GM20431 (cell line): ENCODE results near the gene GPS1.

Experiments
- in situ Hi-C: fragments of 300-500 bp; cut with MseI, MboI; formaldehyde crosslinking; loops from one replicate; pipeline ENCODE4 v1.15.0; 2020; ENCODE audit warnings: low sequenced_read_pairs; ENCODE audit not compliant: unreplicated experiment

GPS1 gene

DNA sequence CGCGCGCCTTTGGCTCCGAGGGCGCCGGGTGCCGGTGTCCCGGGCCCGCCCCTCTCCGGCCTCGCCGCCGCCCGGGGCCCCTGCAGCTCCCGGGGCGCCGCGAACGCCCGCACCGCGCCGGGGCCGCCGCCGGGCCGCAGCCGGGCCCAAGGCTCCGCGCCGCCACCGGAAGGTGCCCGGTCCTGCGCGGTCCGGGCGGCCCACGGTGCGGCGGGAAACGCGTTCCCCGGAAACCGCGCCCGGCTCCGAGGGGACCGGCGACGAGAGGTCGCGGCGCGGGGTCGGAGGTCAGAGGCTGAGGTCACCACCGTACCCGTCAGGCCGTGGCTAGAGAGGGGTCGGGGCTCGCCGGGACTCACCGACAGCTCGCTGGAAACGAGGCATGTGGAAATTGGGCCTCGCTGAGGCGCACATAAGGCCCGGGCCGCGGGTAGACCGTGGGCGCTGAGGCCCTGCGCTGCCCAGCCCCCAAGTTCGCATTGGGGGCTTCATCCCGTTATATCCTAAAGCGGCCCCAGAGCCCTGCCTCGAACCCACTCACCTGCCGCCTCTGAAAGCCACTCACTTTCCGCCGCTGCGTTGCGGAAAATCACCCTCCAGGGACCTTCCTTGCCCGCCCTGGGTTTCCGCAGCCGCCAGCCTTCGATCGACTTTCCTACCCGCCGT, 14.1 kb downstream of the GPS1 start, which contains the start of gene DUS1L:
TSS of gene DUS1L (minus strand) at position 167 of the 666 bp plus-strand sequence. CDS start 745 bp downstream, outside the sequence.
- in situ Hi-C loops: no loop called here

DNA sequence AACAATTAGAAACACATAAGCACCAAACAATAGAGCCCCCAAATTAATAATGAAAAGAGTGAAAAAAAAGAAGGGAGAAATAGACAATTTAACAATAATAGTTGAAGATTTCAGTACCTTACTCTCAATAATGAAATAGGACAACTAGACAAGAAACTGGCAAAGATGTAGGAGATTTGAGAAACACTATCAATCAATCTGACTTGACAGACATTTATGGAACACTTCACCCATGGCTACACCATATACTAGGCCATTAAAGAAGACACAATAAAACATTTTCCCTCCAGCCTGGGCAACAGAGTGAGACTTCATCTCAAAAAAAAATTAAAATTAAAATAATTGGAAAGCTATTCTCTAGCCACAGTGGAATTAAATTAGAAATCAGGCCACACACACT, 18.9 kb downstream of the GPS1 start:
- in situ Hi-C loops: no loop called here

GRCh38 chr17:82072827-82073226, 21.1 kb downstream of the GPS1 start:
- in situ Hi-C loops: no loop called here

GRCh38 chr17:82073446-82073845, 21.7 kb downstream of the GPS1 start:
- in situ Hi-C loops: no loop called here

DNA sequence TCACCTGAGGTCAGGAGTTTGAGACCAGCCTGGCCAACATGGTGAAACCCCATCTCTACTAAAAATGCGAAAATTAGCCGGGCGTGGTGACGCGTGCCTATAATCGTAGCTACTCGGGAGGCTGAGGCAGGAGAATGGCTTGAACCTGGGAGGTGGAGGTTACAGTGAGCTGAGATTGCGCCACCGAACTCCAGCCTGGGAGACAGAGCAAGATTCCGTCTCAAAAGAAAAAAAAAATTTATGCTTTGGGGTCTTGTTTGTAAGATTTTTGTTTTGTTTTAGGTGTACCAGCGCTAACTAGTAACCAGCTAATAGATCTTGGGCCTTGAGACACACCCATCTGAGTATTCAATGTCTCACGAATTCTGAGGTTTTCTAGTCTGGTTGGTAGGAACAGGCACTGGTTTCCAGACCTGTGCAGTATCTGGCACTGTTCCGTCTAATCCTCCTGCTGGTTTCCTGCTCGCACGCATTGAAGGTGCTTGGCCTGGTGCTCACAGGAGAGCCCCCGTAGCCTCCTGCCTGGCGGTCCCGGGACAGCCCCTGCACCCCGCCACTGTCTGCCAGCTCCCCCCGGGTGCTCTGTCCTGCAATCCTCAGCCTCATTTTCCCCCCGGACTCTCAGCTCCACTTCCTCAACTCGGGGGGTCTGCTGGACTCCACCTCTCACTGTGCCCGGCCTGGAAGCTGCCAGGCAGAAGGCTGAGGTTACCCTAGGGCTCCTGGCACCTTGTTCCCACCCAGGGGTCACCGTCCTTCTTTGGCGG, 24.5 kb downstream of the GPS1 start:
- in situ Hi-C loops: no loop called here

DNA sequence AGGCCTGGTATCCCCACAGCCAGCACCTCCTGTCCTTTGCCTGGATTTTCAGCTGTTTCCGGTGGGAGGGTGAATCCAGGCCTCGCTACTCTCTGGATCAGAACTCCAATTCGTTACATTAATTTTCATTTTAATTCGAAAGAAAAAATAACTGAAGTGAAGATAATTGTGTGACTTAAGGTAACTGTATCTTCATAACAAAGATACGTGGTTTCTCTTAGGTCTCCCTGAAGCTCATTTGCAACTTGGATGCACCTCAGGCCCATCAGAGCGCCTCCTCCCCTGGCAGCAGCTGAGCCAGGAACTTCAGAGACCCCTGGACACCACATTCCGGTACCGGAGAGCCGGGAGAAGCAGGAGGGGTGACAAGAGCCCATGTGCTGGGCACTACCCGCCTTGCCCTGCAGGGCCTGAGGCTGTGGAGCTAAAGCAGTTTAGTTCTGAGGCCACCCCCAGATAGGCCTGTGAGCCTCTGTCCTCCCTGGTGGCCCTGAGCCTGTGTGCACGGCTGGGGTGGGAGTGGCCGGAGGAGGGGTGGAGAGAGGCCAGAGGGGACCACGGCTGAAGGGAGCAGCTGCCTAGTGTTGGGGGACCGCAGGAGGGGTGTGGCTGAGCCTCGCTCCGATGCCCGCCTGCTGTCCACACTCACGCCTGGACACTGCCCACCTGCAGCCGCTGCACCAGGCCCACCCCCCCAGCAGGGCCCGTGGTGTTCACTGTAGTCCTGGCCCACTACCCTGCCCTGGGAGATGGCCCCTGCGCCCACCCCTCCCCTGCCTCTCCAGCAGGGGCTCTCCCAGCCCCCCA, 25.3 kb downstream of the GPS1 start:
- in situ Hi-C loops: no loop called here

- in situ Hi-C loops: no loop called here
Observed at GRCh38 chr17:82077617-82078358, 26.1 kb downstream of the GPS1 start.

- in situ Hi-C loops: no loop called here
Observed at GRCh38 chr17:82078433-82078832, 26.7 kb downstream of the GPS1 start.

- in situ Hi-C loops: no loop called here
Observed at GRCh38 chr17:82079001-82079677, 27.4 kb downstream of the GPS1 start.

DNA sequence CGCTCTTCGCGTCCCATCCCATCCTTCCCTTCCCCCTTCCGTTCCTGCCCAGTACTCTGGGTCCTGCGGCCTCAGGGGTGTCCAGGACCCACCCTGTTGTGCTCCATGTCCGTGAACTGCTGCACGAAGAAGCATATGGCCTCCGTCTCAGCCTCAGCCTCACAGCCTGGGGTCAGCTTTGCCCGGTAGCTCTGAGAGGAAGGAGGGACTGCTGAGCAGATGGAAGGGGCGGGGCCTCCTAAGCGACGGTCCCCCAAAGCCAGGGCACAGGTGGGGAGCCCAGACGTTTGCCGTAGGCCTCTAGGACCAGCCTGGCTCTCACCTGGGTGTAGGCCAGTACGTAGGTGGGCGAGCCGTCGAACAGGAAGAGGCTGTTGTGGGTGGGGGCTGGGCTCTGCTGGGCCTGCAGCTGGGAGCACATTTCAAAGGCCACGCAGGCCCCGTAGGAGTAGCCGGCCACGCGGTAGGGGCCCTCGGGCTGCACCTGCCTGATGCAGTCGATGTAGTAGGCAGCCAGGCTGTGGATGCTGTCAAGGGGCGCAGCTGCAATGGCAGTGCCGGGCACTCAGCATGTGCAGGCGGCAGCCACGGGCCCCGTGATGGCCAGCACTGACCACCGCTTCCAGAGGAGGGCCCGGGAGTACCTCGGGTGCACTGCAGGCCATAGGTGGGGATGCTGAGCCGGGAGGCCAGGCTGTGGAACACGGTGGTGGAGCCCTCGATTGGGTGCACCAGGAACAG, 28.5 kb downstream of the GPS1 start:
- in situ Hi-C loops: no loop called here

- in situ Hi-C loops: no loop called here
Observed at GRCh38 chr17:82080789-82081464, 29.2 kb downstream of the GPS1 start.

- in situ Hi-C loops: no loop called here
Observed at GRCh38 chr17:82081546-82081945, 29.8 kb downstream of the GPS1 start.

DNA sequence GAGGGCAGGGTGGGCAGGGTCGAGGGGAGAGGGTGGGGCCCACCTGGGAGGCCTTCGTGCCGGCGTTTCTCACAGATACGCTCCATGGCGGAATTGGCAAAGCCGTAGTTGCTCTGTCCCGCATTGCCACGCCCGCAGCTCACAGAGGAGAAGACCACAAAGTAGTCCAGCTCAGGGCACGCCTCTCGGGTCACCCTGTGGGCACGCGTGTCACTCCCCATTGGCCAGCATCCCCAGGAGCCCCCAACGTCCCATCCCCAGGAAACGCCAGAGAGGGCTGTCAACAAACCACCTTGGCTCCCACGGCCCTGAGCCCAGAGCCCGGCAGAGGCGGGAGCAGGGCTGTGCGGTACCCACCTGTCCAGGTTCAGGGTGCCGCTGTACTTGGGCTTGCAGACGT, 30.3 kb downstream of the GPS1 start:
- in situ Hi-C loops: no loop called here

- in situ Hi-C loops: no loop called here
Observed at GRCh38 chr17:82082456-82082855, 30.8 kb downstream of the GPS1 start.

DNA sequence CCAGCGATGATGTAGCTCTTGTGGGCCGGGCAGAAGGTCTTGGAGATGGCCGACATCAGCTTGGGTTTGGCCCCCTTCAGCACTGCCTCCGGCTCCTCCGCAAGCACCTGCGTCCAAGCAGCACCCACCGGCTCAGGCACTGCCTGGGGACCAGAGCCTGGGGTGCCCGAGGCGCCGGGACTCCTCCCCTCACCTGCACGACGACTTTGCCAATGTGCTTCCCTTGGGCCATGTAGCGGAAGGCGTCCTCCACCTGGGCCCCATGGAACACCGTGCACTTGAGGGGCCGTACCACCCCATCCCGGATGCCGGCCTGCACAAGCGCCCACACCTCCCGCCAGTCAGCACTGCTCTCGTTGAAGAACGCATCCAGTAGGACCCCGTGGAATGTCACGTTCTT, 31.3 kb downstream of the GPS1 start:
- in situ Hi-C loops: no loop called here

GRCh38 chr17:82083533-82084359, 32.0 kb downstream of the GPS1 start:
- in situ Hi-C loops: no loop called here

DNA sequence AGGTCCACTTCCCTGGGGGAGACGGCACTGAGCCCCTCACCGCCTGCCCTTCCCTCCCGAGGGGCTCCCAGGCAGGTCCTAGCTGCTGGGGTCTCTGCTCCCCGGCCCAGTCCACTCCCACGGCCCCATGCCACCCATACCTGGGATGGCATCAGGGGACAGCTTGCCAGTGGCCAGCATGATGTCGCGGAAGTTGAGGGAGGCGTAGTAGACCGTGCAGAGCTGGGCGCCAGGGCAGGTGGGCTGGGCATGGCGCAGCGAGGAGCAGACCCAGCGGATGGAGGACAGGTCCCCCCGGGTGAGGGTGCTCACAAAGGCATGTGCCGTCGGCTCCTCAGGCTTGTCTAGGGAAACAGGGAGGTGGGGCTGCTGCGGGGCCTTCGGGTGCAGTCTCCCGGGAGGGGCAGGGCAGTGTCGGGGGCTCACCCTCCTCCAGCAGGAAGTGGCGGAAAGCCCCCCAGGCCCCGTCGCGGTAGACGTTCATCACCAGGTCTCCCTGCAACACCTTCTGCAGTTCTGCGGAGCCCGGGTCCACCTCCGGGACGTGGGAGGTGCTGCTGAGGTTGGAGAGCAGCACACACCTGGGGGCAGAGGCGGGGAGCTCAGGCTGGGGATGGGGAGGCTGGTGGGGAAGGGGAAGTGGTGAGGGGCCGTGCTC, 32.8 kb downstream of the GPS1 start:
- in situ Hi-C loops: no loop called here
